Liver (tissue), 9 donors: Measurements from ENCODE around the gene PITPNB. TPM values are rescaled to one million over a fixed set of nuclear protein-coding genes. Genes with fewer than 3 reads are reported as not detected.

Experiments used
- DNase-seq: peaks from one replicate; pipeline ENCODE4 v3.0.0-alpha.2; 2017; ENCODE audit warnings: low spot score
- H3K27ac ChIP-seq, 2 donors: one replicate each; pipeline ENCODE4 v1.7.0; 2013; ENCODE audit warnings: inconsistent platforms in 2 of 2, low read length in 2 of 2, control low read depth in 1 of 2, low read depth in 1 of 2, mild to moderate bottlenecking in 1 of 2
- H3K27me3 ChIP-seq, 4 donors: one replicate each; pipeline versions ENCODE4 v1.6.1 to v1.7.0; 2013; ENCODE audit warnings: low read length in 3 of 4, inconsistent platforms in 1 of 4, mild to moderate bottlenecking in 1 of 4, moderate library complexity in 1 of 4; ENCODE audit not compliant: control insufficient read depth in 4 of 4, insufficient read depth in 4 of 4
- H3K36me3 ChIP-seq, 4 donors: one replicate each; pipeline versions ENCODE4 v1.6.1 to v1.7.0; 2013; ENCODE audit warnings: low read length in 3 of 4, mild to moderate bottlenecking in 3 of 4, low read depth in 1 of 4, moderate library complexity in 1 of 4; ENCODE audit not compliant: control insufficient read depth in 4 of 4, insufficient read depth in 3 of 4
- H3K4me1 ChIP-seq, 4 donors: one replicate each; pipeline versions ENCODE4 v1.6.1 to v1.7.0; 2013; ENCODE audit warnings: low read length in 3 of 4, mild to moderate bottlenecking in 3 of 4, moderate library complexity in 1 of 4; ENCODE audit not compliant: control insufficient read depth in 4 of 4, insufficient read depth in 4 of 4
- H3K4me3 ChIP-seq, 3 donors: one replicate each; pipeline versions ENCODE4 v1.6.1 to v1.7.0; 2013; ENCODE audit warnings: low read length in 3 of 3, control low read depth in 1 of 3, low read depth in 1 of 3, mild to moderate bottlenecking in 1 of 3
- H3K9ac ChIP-seq, 2 donors: one replicate each; pipeline ENCODE4 v1.7.0; 2013; ENCODE audit warnings: low read length in 2 of 2, mild to moderate bottlenecking in 2 of 2, moderate library complexity in 2 of 2, control low read depth in 1 of 2, low read depth in 1 of 2
- H3K9me3 ChIP-seq, 4 donors: one replicate each; pipeline versions ENCODE4 v1.6.1 to v1.7.0; 2013; ENCODE audit warnings: low read length in 3 of 4; ENCODE audit not compliant: control insufficient read depth in 4 of 4
- EGR1 ChIP-seq, 2 donors: IDR thresholded peaks; 2 replicates each; pipeline ENCODE4 v1.6.1; 2016 to 2018; ENCODE audit warnings: antibody characterized with exemption in 2 of 2, low read depth in 2 of 2
- FOXA1 ChIP-seq: IDR thresholded peaks from 2 replicates; pipeline ENCODE4 v1.6.1; 2016; ENCODE audit warnings: antibody characterized with exemption
- FOXA2 ChIP-seq: IDR thresholded peaks from 2 replicates; pipeline ENCODE4 v1.6.1; 2016; ENCODE audit warnings: antibody characterized with exemption
- GABPA ChIP-seq, 2 donors: IDR thresholded peaks in 1 of 2; conservative IDR thresholded peaks in 1 of 2; 2 replicates each; pipeline ENCODE4 v1.6.1; 2016; ENCODE audit warnings: antibody characterized with exemption in 2 of 2, mild to moderate bottlenecking in 1 of 2, moderate library complexity in 1 of 2
- HNF4A ChIP-seq, 2 donors: conservative IDR thresholded peaks; 2 replicates each; pipeline ENCODE4 v1.6.1; 2016; ENCODE audit warnings: antibody characterized with exemption in 2 of 2, mild to moderate bottlenecking in 2 of 2
- HNF4G ChIP-seq: IDR thresholded peaks from 2 replicates; pipeline ENCODE4 v1.6.1; 2016; ENCODE audit warnings: antibody characterized with exemption
- JUND ChIP-seq, 2 donors: IDR thresholded peaks; 2 replicates each; pipeline ENCODE4 v1.6.1; 2016; ENCODE audit warnings: antibody characterized with exemption in 2 of 2
- MAX ChIP-seq: IDR thresholded peaks from 2 replicates; pipeline ENCODE4 v1.6.1; 2016; ENCODE audit warnings: antibody characterized with exemption
- NR2F2 ChIP-seq: IDR thresholded peaks from 2 replicates; pipeline ENCODE4 v1.6.1; 2016; ENCODE audit warnings: antibody characterized with exemption
- RAD21 ChIP-seq, 2 donors: IDR thresholded peaks; 2 replicates each; pipeline ENCODE4 v1.6.1; 2016; ENCODE audit warnings: antibody characterized with exemption in 2 of 2, mild to moderate bottlenecking in 2 of 2
- REST ChIP-seq: IDR thresholded peaks from 2 replicates; pipeline ENCODE4 v1.6.1; 2016; ENCODE audit warnings: antibody characterized with exemption, mild to moderate bottlenecking
- RXRA ChIP-seq, 2 donors: IDR thresholded peaks; 2 replicates each; pipeline ENCODE4 v1.6.1; 2017 to 2018; ENCODE audit warnings: antibody characterized with exemption in 2 of 2, mild to moderate bottlenecking in 1 of 2
- SP1 ChIP-seq: IDR thresholded peaks from 2 replicates; pipeline ENCODE4 v1.6.1; 2018; ENCODE audit warnings: antibody characterized with exemption, mild to moderate bottlenecking
- TAF1 ChIP-seq: conservative IDR thresholded peaks from 2 replicates; pipeline ENCODE4 v1.6.1; 2016; ENCODE audit warnings: antibody characterized with exemption, mild to moderate bottlenecking
- YY1 ChIP-seq: IDR thresholded peaks from 2 replicates; pipeline ENCODE4 v1.6.1; 2016; ENCODE audit warnings: antibody characterized with exemption, mild to moderate bottlenecking
- WGBS: extraction: QIAGEN DNeasy Blood & Tissue Kit; methylation state at CpG from one replicate; pipeline ENCODE4 v1.1.7; 2013; 5-methylcytosine and 5-hydroxymethylcytosine counted together
- polyA plus RNA-seq, 2 donors: library from polyadenylated mRNA; stranded (reverse) in 1 of 2; unstranded in 1 of 2; fragments of 200-250 nt in 1 of 2; fragments of >200 nt in 1 of 2; fragmentation: Nextera tagmentation in 1 of 2; extraction: Ambion mirVana in 1 of 2; gene quantifications; one replicate each; pipeline versions ENCODE4 v1.2.1 to v1.2.3, GENCODE V29; 2013 to 2015
- total RNA-seq, 2 donors: library from RNA; depleted of rRNA; stranded (reverse); fragments of >200 nt; gene quantifications; one replicate each; pipeline ENCODE4 v1.2.3, GENCODE V29; 2014
- TF ChIP-seq, protein P1 (sequence below): IDR thresholded peaks from 2 replicates; pipeline ENCODE4 v1.6.1; 2016; ENCODE audit warnings: antibody characterized with exemption
- TF ChIP-seq, protein P2 (sequence below): IDR thresholded peaks from 2 replicates; pipeline ENCODE4 v1.6.1; 2016; ENCODE audit warnings: antibody characterized with exemption
- TF ChIP-seq, protein P3 (sequence below): fragments of 150-350 bp; IDR thresholded peaks from 2 replicates; pipeline ENCODE4 v1.5.1; 2017; ENCODE audit warnings: improper control_type of control experiment, low read depth, low read length; ENCODE audit not compliant: missing input control
- donor health status: healthy.
- donor health status: healthy.
- donor health status: healthy.
- donor health status: healthy.
- donor health status: healthy.

Gene PITPNB
- total and polyA plus RNA-seq, 4 donors: 18.4 to 57.4 (median 34.4) TPM

- TF ChIP-seq, protein P1, sequence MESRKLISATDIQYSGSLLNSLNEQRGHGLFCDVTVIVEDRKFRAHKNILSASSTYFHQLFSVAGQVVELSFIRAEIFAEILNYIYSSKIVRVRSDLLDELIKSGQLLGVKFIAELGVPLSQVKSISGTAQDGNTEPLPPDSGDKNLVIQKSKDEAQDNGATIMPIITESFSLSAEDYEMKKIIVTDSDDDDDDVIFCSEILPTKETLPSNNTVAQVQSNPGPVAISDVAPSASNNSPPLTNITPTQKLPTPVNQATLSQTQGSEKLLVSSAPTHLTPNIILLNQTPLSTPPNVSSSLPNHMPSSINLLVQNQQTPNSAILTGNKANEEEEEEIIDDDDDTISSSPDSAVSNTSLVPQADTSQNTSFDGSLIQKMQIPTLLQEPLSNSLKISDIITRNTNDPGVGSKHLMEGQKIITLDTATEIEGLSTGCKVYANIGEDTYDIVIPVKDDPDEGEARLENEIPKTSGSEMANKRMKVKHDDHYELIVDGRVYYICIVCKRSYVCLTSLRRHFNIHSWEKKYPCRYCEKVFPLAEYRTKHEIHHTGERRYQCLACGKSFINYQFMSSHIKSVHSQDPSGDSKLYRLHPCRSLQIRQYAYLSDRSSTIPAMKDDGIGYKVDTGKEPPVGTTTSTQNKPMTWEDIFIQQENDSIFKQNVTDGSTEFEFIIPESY: no peak
- TF ChIP-seq HNF4A (conservative IDR thresholded peaks at IDR 0.05): peak; percentile 10 to 44
- peak in 1 of 2 donors; percentile 40 for TF ChIP-seq RAD21 (IDR thresholded peaks at IDR 0.05)
- peak; percentile 20 to 21 for TF ChIP-seq JUND (IDR thresholded peaks at IDR 0.05)
- no peak for TF ChIP-seq MAX
- TF ChIP-seq EGR1 (IDR thresholded peaks at IDR 0.05; ENCODE audit: low read depth in 2 of 2): no peak
Observed at GRCh38 chr22:27895600-27895999, 23.5 kb downstream of the PITPNB start (continued).

DNA sequence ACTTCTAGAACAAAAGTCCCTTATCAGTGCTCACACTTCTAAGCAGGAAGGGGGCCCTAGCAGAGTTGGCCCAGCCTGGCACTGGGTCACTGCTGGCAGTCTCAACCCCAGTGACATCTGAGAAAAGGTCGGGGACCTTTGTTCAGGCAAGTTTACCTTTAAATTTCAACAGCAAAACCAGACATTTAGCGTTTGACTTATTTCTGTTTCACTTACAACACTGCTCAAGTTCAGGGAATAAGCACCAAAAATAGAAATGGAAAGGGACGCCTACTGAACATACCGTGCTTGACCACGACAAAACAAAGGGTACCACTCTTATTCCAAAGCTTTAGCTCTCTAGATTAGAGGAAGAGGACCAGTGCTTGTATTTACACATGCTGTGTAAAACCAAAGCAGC, 26.2 kb downstream of the PITPNB start:
- no peak for DNase-seq
- WGBS: 26% methylated on average over 5 of the region's 5 CpGs
- Histone ChIP-seq H3K27me3 (no peaks in the 10 kb centered on the region), H3K9me3 (no peaks in the 10 kb centered on the region), H3K9ac (peak overlapping the region in 1 of 2 donors; percentile 34), H3K27ac (peak overlapping the region; percentile 79 to 82), H3K36me3 (peaks cover 0 to 24% (median 10%) of the 10 kb centered on the region in 4 donors), H3K4me1 (peaks cover 5 to 57% (median 41%) of the 10 kb centered on the region in 4 donors), H3K4me3 (no peak overlapping the region)
- TF ChIP-seq REST (peak; percentile 71), RAD21 (IDR thresholded peaks at IDR 0.05) (peak; percentile 33 to 49), NR2F2 (peak; percentile 87), YY1 (peak; percentile 79), FOXA1 (peak; percentile 33), HNF4G (no peak), JUND (IDR thresholded peaks at IDR 0.05) (peak; percentile 68 to 70), EGR1 (IDR thresholded peaks at IDR 0.05; ENCODE audit: low read depth in 2 of 2) (peak in 1 of 2 donors; percentile 48), TAF1 (peak; percentile 73), SP1 (peak; percentile 89), RXRA (IDR thresholded peaks at IDR 0.05) (peak; percentile 94 to 96), HNF4A (conservative IDR thresholded peaks at IDR 0.05) (peak; percentile 82), FOXA2 (peak; percentile 68), MAX (peak; percentile 73), GABPA (IDR thresholded peaks at IDR 0.05 in 1 of 2, conservative IDR thresholded peaks at IDR 0.05 in 1 of 2) (no peak)
- TF ChIP-seq, protein P2, sequence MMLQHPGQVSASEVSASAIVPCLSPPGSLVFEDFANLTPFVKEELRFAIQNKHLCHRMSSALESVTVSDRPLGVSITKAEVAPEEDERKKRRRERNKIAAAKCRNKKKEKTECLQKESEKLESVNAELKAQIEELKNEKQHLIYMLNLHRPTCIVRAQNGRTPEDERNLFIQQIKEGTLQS: peak; percentile 71
- TF ChIP-seq, protein P3, sequence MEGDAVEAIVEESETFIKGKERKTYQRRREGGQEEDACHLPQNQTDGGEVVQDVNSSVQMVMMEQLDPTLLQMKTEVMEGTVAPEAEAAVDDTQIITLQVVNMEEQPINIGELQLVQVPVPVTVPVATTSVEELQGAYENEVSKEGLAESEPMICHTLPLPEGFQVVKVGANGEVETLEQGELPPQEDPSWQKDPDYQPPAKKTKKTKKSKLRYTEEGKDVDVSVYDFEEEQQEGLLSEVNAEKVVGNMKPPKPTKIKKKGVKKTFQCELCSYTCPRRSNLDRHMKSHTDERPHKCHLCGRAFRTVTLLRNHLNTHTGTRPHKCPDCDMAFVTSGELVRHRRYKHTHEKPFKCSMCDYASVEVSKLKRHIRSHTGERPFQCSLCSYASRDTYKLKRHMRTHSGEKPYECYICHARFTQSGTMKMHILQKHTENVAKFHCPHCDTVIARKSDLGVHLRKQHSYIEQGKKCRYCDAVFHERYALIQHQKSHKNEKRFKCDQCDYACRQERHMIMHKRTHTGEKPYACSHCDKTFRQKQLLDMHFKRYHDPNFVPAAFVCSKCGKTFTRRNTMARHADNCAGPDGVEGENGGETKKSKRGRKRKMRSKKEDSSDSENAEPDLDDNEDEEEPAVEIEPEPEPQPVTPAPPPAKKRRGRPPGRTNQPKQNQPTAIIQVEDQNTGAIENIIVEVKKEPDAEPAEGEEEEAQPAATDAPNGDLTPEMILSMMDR: no peak
- TF ChIP-seq, protein P1: peak; percentile 55
